HAP-1 (cell line): ENCODE measurements around the gene CMSS1.

ENCODE experiments used
- DNase-seq, 2 experiments: peaks; one replicate each; pipeline ENCODE4 v3.0.0-alpha.2; 2016 to 2020; ENCODE audit warnings: low spot score in 2 of 2
- H3K27me3 ChIP-seq: fragments of 250-450 bp; sonication (Bioruptor Pico); 2 replicates; pipeline ENCODE4 v1.5.1; 2020; ENCODE audit warnings: low read depth, mild to moderate bottlenecking, moderate library complexity
- H3K36me3 ChIP-seq: fragments of 250-450 bp; sonication (Bioruptor Pico); replicated peaks from 2 replicates; pipeline ENCODE4 v1.5.1; 2020; ENCODE audit warnings: mild to moderate bottlenecking
- H3K4me1 ChIP-seq: fragments of 250-450 bp; sonication (Bioruptor Pico); 2 replicates; pipeline ENCODE4 v1.5.1; 2020; ENCODE audit warnings: mild to moderate bottlenecking
- H3K4me3 ChIP-seq: fragments of 250-450 bp; sonication (Bioruptor Pico); 2 replicates; pipeline ENCODE4 v1.5.1; 2020; ENCODE audit warnings: mild to moderate bottlenecking, moderate library complexity
- H3K9me3 ChIP-seq: fragments of 250-450 bp; sonication (Bioruptor Pico); 2 replicates; pipeline ENCODE4 v1.5.1; 2020; ENCODE audit warnings: mild to moderate bottlenecking, moderate library complexity
- in situ Hi-C: fragments of 300-500 bp; cut with MboI; formaldehyde crosslinking; loops from 3 replicates; pipeline ENCODE4 v1.14.3; 2020; ENCODE audit warnings: low sequenced_read_pairs, inconsistent platforms, mixed read lengths

Gene CMSS1

DNA sequence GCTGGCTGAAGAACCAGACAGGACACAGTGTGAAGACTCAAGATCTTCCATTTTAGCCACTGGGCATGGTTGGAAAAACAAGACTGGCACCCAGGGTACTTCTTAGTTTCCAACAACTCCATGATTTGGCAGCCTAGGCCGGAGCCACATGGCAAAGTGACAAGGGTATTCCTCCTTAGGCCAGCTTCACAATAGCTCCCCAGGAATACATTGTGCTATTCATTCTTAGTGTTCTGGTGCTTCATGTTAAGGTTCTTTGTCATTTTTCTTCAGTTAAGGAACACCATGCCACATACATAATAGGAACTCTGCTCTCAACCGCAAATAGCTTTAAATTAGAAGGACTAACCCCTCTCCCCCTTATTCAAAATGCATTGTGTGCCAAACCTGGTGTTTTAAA, 304.7 kb downstream of the CMSS1 start:
- H3K9me3 ChIP-seq, result no peaks in the 10 kb centered on the region
- no peak overlapping the region for H3K4me3 ChIP-seq
- in situ Hi-C loops, result no loop called here
- no peak for DNase-seq
- no peaks in the 10 kb centered on the region for H3K36me3 ChIP-seq
- no peaks in the 10 kb centered on the region for H3K27me3 ChIP-seq
- H3K4me1 ChIP-seq, result no peaks in the 10 kb centered on the region

DNA sequence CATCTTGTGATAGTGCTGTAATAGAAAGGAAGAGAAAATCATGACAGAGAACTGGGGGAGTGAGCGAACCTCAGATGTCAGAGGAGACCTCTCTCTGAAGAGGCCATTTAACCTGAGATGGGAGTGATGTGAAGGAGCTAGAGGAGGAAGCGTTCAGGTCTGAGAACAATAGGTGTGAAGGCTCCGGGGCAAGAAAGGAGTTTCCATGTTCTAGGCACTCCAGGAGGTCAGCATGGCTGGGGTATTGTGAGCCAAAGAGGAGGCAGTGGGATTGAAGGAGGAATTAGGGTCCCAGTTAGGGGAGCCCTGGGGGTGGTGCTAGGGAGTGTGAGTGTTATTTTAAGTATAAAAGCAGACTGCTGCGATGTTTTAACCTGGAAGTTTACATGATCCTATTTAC, 305.4 kb downstream of the CMSS1 start:
- in situ Hi-C loops, result no loop called here
- no peak overlapping the region for H3K4me3 ChIP-seq
- H3K9me3 ChIP-seq, result no peaks in the 10 kb centered on the region
- no peaks in the 10 kb centered on the region for H3K27me3 ChIP-seq
- H3K36me3 ChIP-seq, result no peaks in the 10 kb centered on the region
- no peaks in the 10 kb centered on the region for H3K4me1 ChIP-seq
- no peak for DNase-seq

DNA sequence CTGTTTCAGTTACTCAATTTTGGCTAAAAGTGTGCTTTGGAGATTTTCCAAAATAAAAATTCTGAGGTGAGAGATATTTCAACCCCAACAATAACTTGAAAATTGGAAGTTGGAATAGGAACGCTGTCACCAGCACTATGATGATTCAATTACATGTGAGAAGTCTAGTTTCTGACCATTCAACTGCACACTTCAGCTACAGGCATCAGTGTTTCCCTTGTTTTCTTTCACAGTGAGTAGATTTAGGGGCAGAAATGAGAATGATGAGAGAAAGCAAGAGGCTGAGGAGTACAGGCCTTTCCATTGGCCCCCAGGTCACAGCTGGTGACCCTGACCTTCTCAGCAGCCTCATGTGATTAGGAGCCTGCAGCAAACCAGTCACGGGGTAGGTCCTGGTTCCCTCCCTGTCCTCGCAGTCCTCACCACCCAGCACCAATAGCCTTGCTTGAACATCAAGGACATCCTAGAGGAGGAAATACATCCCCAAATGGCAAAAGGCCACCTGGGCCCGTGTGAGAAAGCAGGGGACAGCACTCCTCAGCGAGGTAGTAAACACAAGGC, 306.6 kb downstream of the CMSS1 start:
- no peak overlapping the region for H3K4me3 ChIP-seq
- H3K27me3 ChIP-seq, result no peaks in the 10 kb centered on the region
- in situ Hi-C loops, result no loop called here
- DNase-seq, result no peak
- no peaks in the 10 kb centered on the region for H3K36me3 ChIP-seq
- no peaks in the 10 kb centered on the region for H3K4me1 ChIP-seq
- no peaks in the 10 kb centered on the region for H3K9me3 ChIP-seq

DNA sequence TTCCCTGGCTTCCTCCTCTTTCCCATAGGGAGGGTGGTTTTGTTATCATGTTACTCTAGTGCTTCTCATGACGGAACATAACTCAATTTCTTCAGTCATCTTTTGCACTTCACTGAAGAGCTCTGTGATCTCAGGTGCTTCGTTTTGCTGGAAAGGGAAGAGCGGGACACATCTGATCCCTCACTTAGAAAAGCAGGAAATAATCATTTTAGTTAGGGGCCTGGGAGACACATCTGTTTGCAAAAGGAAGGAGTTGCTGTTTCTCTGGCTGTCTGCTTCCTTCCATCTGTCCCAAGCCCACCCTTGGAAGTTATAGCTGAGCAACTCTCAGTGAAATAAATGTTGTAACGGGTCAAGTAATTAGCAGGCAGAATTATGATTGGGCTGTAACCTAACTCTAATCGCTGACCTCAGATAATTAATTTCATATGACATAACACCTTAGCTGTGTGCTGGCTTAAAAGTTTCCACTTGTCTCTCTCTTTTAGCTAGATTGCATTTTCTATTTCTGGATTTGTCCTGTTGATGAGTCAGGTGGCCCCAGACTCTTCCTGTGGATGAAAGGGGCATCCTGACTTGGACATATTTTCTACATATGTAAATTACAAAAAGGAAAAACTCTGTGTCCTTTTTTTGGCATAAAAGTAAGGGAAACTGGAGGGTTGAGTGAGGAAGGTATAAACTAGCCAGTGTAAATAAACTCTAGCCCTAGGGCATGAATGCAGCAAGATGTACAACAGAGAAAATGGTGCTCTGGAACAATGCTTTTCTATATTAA, 307.7 kb downstream of the CMSS1 start:
- in situ Hi-C loops, result no loop called here
- no peak overlapping the region for H3K4me3 ChIP-seq
- DNase-seq, result no peak
- H3K27me3 ChIP-seq, result no peaks in the 10 kb centered on the region
- no peaks in the 10 kb centered on the region for H3K9me3 ChIP-seq
- no peaks in the 10 kb centered on the region for H3K4me1 ChIP-seq
- H3K36me3 ChIP-seq, result no peaks in the 10 kb centered on the region

DNA sequence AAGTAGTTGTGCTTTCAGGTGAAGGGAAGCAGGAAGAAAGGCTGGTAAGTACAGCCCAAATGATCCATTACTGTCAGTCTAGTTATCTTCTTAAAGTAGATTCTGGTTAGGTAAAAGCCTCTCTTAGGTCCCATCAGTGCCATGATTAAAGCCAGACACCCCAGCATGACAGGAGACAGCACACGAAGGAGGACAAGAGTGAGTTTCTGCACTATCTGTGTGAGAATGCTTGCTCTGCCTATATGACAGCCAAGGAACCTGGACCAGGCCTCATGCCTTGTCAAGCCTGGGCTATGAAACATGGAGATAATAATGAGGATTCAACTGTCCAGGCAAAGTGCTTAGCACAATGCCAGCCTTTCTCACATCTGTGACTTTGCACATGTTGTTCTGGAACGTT, 310.1 kb downstream of the CMSS1 start:
- in situ Hi-C loops, result no loop called here
- Histone ChIP-seq H3K9me3 (no peaks in the 10 kb centered on the region), H3K4me3 (no peak overlapping the region), H3K27me3 (no peaks in the 10 kb centered on the region), H3K36me3 (no peaks in the 10 kb centered on the region), H3K4me1 (no peaks in the 10 kb centered on the region)
- DNase-seq, result no peak

DNA sequence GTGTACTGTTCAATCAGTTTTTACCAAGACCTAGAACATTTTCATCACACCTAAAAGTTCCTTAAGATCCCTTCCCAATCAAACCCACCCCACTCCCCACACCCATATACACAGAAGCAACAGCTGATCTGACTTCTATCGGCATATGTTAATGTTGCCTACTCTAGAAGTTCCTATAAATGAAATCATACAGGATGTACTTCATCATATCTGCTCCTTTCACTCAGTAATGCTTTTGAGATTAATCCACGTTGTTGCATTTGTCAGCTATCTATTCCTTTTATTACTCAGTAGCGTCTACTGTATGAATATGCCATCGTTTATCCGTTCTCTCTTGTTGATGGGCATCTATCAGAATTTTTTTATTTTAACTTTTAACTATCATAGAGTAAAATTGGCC, 310.9 kb downstream of the CMSS1 start:
- Histone ChIP-seq H3K9me3 (no peaks in the 10 kb centered on the region), H3K36me3 (no peaks in the 10 kb centered on the region), H3K4me3 (no peak overlapping the region), H3K4me1 (no peaks in the 10 kb centered on the region), H3K27me3 (no peaks in the 10 kb centered on the region)
- no peak for DNase-seq
- in situ Hi-C loops, result no loop called here

DNA sequence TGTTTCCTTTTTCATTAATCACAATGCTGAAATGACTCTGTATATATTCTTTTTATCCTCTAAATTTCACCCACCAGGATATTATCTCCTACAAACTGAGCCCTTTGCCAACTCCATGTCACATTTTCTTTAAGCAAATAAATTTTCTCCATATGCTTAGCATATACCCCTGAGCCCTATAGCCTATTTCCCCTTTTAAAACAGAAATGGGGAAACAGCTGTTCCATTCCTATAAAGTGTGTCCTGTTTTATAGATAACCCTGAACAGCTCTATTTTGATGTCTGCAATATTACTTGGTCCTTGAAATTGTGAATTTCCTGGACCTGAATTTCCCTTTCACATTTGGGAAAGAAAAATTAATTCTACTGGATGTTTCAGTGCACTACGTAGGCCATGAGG, 312.3 kb downstream of the CMSS1 start:
- no peaks in the 10 kb centered on the region for H3K36me3 ChIP-seq
- in situ Hi-C loops, result no loop called here
- no peaks in the 10 kb centered on the region for H3K4me1 ChIP-seq
- no peak for DNase-seq
- H3K4me3 ChIP-seq, result no peak overlapping the region
- H3K9me3 ChIP-seq, result no peaks in the 10 kb centered on the region
- H3K27me3 ChIP-seq, result no peaks in the 10 kb centered on the region

DNA sequence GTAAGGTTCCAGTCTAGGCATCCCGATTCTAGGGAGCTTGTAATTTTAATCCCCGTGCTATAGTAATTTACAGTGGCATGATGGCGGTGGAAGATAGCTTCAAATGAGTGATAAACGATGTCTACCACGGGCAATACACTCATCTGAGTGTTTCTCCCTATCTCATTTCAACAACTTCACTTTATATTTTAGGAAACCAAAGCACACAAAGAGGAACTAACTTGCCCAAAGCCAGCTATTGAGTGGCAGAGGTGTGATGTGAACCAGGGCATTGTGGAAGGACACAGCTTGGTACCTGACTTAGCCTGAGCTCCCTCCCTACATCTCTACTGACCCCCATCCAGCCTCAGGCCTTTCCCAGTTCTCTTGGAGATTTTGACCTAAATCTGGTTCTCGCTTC, 313.6 kb downstream of the CMSS1 start:
- Histone ChIP-seq H3K36me3 (no peaks in the 10 kb centered on the region), H3K4me1 (no peaks in the 10 kb centered on the region), H3K4me3 (no peak overlapping the region), H3K27me3 (no peaks in the 10 kb centered on the region), H3K9me3 (no peaks in the 10 kb centered on the region)
- in situ Hi-C loops, result no loop called here
- DNase-seq, result no peak

DNA sequence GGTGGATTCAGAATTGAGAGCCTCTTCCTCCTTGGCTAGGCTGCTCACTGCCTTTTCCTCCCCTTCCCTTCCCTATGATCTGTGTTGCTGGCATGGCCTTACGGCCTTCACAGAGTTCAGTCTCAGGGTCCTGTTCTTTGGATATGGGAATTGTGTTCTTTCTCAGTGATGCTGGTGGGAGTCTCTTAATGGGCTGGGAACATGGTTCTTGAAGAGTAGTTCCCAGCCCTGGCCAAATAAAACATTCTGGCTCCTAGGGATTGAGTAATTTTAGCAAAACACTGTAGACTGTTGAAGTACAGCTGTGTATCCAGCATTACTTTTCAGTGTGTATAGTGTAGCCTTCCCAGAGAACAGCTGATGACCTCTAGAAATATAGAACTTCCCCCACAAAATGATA, 319.3 kb downstream of the CMSS1 start:
- Histone ChIP-seq H3K27me3 (no peaks in the 10 kb centered on the region), H3K9me3 (no peaks in the 10 kb centered on the region), H3K36me3 (no peaks in the 10 kb centered on the region), H3K4me3 (no peak overlapping the region), H3K4me1 (no peaks in the 10 kb centered on the region)
- DNase-seq, result no peak
- in situ Hi-C loops, result no loop called here

DNA sequence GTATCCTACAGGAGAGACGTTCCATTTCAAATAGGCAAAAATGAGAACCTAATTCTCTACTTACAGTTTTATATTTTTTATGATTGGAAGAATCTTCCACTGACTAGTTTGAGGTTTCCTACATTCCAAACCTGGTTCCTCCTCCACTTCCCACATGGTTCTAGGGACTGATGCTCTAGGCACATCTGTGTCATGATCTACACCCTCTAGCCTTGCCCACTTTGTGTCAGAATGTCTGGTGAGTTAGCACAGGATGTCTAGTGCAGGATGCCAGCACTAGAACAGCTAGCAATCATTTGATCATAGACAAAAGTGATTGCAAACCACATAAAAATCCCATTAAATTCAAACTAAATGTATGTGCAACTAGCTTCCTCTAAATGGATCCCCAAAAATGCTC, 323.3 kb downstream of the CMSS1 start:
- no peaks in the 10 kb centered on the region for H3K27me3 ChIP-seq
- H3K36me3 ChIP-seq, result no peaks in the 10 kb centered on the region
- H3K4me3 ChIP-seq, result no peak overlapping the region
- in situ Hi-C loops, result no loop called here
- no peak for DNase-seq
- H3K4me1 ChIP-seq, result no peaks in the 10 kb centered on the region
- H3K9me3 ChIP-seq, result no peaks in the 10 kb centered on the region

DNA sequence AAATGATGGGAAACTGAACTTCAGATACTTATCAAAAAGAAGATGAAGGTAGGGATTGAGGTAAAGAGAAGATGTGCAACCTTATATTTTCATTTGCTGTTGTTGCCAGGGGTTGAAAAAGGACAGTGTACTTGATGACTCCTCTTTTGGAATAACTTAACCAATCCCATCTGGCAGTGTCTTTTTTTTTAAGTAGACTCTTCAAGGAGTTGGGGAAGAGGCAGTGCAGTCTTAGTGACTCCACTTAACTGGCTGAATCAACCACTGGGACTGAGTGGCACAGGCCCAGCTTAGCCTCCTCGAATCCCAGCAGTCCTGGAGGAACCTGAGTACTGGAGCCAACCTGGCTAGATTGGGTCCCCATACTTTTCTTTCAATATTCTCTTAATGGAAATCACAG, 323.9 kb downstream of the CMSS1 start:
- in situ Hi-C loops, result no loop called here
- Histone ChIP-seq H3K4me1 (no peaks in the 10 kb centered on the region), H3K9me3 (no peaks in the 10 kb centered on the region), H3K36me3 (no peaks in the 10 kb centered on the region), H3K27me3 (no peaks in the 10 kb centered on the region), H3K4me3 (no peak overlapping the region)
- DNase-seq, result no peak

DNA sequence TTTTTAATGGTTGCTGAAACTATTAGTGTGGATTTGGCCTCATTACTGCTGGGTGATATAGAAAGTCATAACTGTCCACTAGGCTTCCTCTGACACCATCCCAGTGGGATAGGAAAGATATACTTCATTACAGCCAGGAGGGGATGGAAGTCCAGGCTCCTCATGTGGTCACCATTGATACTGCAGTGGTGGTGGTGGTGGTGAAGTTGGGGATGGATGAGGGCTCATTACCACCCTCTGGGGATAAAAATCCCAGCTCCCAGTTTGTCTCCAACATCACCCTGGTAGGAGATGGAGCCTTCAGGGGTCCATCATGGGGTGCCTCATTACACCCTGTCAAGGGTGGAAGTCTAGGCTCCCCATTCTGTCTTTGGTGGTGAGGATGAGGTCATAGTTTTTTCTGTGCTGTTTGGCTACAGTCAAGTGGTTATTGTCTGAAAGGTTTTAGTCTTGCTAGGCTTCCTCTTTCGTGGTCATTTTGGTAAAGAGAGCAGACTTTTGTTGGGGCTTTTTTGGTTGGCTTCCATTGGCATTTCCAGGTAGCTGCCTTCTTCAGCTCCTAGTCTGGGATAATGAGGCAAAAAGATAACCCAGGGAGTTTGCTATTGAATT, 326.7 kb downstream of the CMSS1 start:
- in situ Hi-C loops, result no loop called here

DNA sequence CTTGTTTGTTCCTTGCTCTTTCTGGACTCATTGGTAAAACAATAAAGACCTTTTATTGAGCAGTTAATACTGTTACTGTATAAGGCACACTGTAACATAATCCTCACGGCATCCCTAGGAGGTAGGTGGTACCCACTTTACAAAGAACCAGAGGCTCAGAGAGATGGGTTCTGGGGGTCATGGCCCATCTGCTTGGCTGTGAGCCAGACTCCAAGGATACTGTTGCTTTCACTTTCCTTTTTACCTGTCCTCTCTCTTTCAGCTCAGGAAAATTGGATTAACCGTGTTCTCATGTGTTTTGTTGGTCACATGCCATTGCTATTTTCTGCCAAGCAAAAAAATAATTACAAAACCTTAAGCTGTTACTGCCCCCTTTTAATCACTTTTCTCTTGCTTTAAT, 331.5 kb downstream of the CMSS1 start:
- no peak for DNase-seq
- in situ Hi-C loops, result no loop called here

More for the DNA sequence above, 326.7 kb downstream of the CMSS1 start:
- H3K27me3 ChIP-seq, result no peaks in the 10 kb centered on the region
- no peaks in the 10 kb centered on the region for H3K4me1 ChIP-seq
- H3K4me3 ChIP-seq, result no peak overlapping the region
- no peak for DNase-seq
- H3K36me3 ChIP-seq, result no peaks in the 10 kb centered on the region
- H3K9me3 ChIP-seq, result no peaks in the 10 kb centered on the region

DNA sequence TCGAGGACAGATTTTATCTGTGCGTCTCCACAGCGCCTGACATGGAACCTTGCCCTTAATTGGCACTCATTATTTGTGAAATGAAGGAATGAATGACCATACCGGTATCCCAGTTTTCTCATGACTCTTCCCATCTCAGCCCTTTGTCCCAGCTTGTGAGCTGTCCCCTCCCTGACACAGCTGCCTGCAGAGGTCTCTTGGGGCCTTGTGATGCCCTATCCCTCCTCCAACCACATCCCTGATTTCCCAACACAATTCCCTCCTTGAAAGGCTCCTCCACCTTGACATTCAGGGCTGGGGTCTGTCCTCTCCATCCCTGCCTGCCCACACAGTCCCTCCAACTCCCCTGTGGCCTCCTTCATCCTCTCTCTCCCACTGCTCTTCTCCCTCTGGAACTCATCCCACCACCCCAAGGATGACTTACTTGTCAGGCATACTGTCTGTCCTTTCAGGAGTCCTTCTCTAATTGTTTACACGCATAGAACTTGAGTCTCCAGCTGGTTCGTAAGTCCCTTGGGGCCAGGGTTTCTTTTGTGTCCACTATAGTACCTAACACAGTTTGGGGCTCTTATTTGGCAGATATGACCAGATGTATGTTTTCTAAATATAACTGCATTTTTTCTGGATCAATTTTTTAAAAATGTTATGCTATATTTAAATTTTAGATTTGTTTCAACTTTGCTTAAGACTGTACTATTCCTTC, 332.2 kb downstream of the CMSS1 start:
- in situ Hi-C loops, result no loop called here
- Histone ChIP-seq H3K9me3 (no peaks in the 10 kb centered on the region), H3K36me3 (0 out of 2 replicates have a peak, but pooled peaks cover 3% of the 10 kb centered on the region), H3K27me3 (no peaks in the 10 kb centered on the region), H3K4me3 (no peak overlapping the region), H3K4me1 (no peaks in the 10 kb centered on the region)
- no peak for DNase-seq

More for the DNA sequence above, 331.5 kb downstream of the CMSS1 start:
- H3K9me3 ChIP-seq, result no peaks in the 10 kb centered on the region
- no peaks in the 10 kb centered on the region for H3K27me3 ChIP-seq
- no peak overlapping the region for H3K4me3 ChIP-seq
- 0 out of 2 replicates have a peak, but pooled peaks cover 3% of the 10 kb centered on the region for H3K36me3 ChIP-seq
- no peaks in the 10 kb centered on the region for H3K4me1 ChIP-seq
